SK-N-SH treated with all-trans-retinoic acid at 6 μM for 48 hours (cell line): ENCODE data around the gene ISG20.

Experiments used
- CSRNP3 ChIP-seq: fragments of 250-450 bp; sonication (Bioruptor Pico); IDR thresholded peaks from 2 replicates; pipeline ENCODE4 v1.5.1; 2021; ENCODE audit warnings: mild to moderate bottlenecking, moderate library complexity
- ESRRG ChIP-seq: fragments of 250-450 bp; sonication (Bioruptor Pico); IDR thresholded peaks from 2 replicates; pipeline ENCODE4 v1.6.1; 2021; ENCODE audit warnings: mild to moderate bottlenecking
- ISL1 ChIP-seq: fragments of 250-450 bp; sonication (Bioruptor Pico); IDR thresholded peaks from 2 replicates; pipeline ENCODE4 v2.1.2; 2022; ENCODE audit warnings: mild to moderate bottlenecking, moderate library complexity
- PATZ1 ChIP-seq: fragments of 250-450 bp; sonication (Bioruptor Pico); IDR thresholded peaks from 2 replicates; pipeline ENCODE4 v1.8.0; 2020; ENCODE audit warnings: mild to moderate bottlenecking, moderate library complexity, borderline replicate concordance
- TSHZ2 ChIP-seq: fragments of 250-450 bp; sonication (Bioruptor Pico); IDR thresholded peaks from 2 replicates; pipeline ENCODE4 v1.5.0; 2020; ENCODE audit warnings: mild to moderate bottlenecking, moderate library complexity
- ZFP30 ChIP-seq: fragments of 450-650 bp; formaldehyde crosslinking; IDR thresholded peaks from 2 replicates; pipeline ENCODE4 v1.5.0; 2022; ENCODE audit warnings: mild to moderate bottlenecking, moderate library complexity

- no peak for TF ChIP-seq ISL1 (CRISPR knock-in tag)
- TF ChIP-seq TSHZ2: no peak
- TF ChIP-seq ZFP30 (CRISPR knock-in tag): no peak
- TF ChIP-seq PATZ1 (CRISPR knock-in tag): no peak
- no peak for TF ChIP-seq CSRNP3
- no peak for TF ChIP-seq ESRRG (CRISPR knock-in tag)
Measured at GRCh38 chr15:88651971-88652370, 13.2 kb downstream of the ISG20 start.
